ENCODE results near the gene EDIL3.

Gene EDIL3

DNA sequence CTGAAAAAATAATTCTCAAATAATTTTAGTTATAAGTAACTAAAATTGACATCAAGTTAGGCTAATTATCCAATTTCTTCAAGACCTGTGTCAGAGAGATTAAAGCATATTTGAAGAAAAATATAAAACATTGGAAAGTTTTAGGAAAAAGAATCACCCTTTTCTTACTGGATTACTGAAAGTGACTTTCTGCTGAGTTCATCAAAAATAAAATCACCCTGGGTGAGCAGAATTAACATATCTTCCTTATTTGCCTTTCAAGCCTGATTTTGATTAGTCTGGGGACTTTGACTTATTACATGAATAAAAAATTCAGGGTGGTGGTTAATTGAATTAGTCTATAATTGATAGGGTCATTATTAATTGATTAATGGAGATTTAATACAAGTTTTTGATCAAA is 411.8 kb downstream of the EDIL3 start:
- H3K9me2 ChIP-seq (replicated peaks; ENCODE audit: control insufficient read depth, low read length) = no peaks in the 10 kb centered on the region
- TF ChIP-seq EZH2phosphoT487 (IDR thresholded peaks at IDR 0.05; ENCODE audit: borderline replicate concordance, low read length) = no peak
- TF ChIP-seq, protein P1, sequence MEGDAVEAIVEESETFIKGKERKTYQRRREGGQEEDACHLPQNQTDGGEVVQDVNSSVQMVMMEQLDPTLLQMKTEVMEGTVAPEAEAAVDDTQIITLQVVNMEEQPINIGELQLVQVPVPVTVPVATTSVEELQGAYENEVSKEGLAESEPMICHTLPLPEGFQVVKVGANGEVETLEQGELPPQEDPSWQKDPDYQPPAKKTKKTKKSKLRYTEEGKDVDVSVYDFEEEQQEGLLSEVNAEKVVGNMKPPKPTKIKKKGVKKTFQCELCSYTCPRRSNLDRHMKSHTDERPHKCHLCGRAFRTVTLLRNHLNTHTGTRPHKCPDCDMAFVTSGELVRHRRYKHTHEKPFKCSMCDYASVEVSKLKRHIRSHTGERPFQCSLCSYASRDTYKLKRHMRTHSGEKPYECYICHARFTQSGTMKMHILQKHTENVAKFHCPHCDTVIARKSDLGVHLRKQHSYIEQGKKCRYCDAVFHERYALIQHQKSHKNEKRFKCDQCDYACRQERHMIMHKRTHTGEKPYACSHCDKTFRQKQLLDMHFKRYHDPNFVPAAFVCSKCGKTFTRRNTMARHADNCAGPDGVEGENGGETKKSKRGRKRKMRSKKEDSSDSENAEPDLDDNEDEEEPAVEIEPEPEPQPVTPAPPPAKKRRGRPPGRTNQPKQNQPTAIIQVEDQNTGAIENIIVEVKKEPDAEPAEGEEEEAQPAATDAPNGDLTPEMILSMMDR (IDR thresholded peaks at IDR 0.05; ENCODE audit: low read depth, low read length, poor library complexity, severe bottlenecking) = no peak
- H3K27ac ChIP-seq (ENCODE audit: low read depth, low read length) = no peak overlapping the region
- H3K27me3 ChIP-seq (ENCODE audit: control insufficient read depth, low read length) = no peaks in the 10 kb centered on the region
- H3K4me1 ChIP-seq (ENCODE audit: control insufficient read depth, low read length) = no peaks in the 10 kb centered on the region
- H3K4me3 ChIP-seq (ENCODE audit: low read length) = no peak overlapping the region
- H3K36me3 ChIP-seq (ENCODE audit: control insufficient read depth, low read length) = no peaks in the 10 kb centered on the region
- H3K4me2 ChIP-seq (ENCODE audit: low read length) = no peak overlapping the region
- H4K20me1 ChIP-seq (ENCODE audit: control insufficient read depth, insufficient read depth, low read depth, low read length) = no peaks in the 10 kb centered on the region
- no peaks in the 10 kb centered on the region for H3K79me2 ChIP-seq (ENCODE audit: control insufficient read depth, low read length)
- no peaks in the 10 kb centered on the region for H3K9me3 ChIP-seq (ENCODE audit: control insufficient read depth, insufficient read depth, low read length)
- no peaks in the 10 kb centered on the region for H3F3A ChIP-seq (ENCODE audit: control insufficient read depth, insufficient read depth)

DNA sequence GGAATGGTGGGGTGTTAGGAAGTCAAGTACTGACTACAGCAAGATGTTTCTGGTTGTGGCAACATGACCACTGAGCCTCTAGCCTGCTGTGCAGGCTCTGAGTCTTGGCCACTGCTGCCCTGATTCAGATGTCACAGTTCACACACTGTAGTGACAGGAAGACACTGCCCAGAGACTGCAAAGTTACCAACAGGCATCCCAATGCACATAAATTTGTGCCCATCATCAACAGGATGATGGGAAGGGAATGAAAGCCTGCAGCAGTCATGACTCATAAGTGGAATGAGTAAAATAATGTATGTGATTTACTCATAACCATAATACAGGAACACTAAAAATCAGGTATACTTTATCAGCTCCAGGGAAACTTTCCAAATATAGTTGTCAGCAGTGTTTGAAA is 412.4 kb downstream of the EDIL3 start:
- no peak overlapping the region for H3K4me3 ChIP-seq (ENCODE audit: low read length)
- H3K9me3 ChIP-seq (ENCODE audit: control insufficient read depth, insufficient read depth, low read length) = no peaks in the 10 kb centered on the region
- no peaks in the 10 kb centered on the region for H3K9me2 ChIP-seq (replicated peaks; ENCODE audit: control insufficient read depth, low read length)
- H3K36me3 ChIP-seq (ENCODE audit: control insufficient read depth, low read length) = no peaks in the 10 kb centered on the region
- no peaks in the 10 kb centered on the region for H3K79me2 ChIP-seq (ENCODE audit: control insufficient read depth, low read length)
- no peaks in the 10 kb centered on the region for H3F3A ChIP-seq (ENCODE audit: control insufficient read depth, insufficient read depth)
- no peak overlapping the region for H3K27ac ChIP-seq (ENCODE audit: low read depth, low read length)
- no peaks in the 10 kb centered on the region for H3K4me1 ChIP-seq (ENCODE audit: control insufficient read depth, low read length)
- H3K27me3 ChIP-seq (ENCODE audit: control insufficient read depth, low read length) = no peaks in the 10 kb centered on the region
- TF ChIP-seq EZH2phosphoT487 (IDR thresholded peaks at IDR 0.05; ENCODE audit: borderline replicate concordance, low read length) = no peak
- TF ChIP-seq, protein P1 (IDR thresholded peaks at IDR 0.05; ENCODE audit: low read depth, low read length, poor library complexity, severe bottlenecking) = no peak
- H4K20me1 ChIP-seq (ENCODE audit: control insufficient read depth, insufficient read depth, low read depth, low read length) = no peaks in the 10 kb centered on the region
- H3K4me2 ChIP-seq (ENCODE audit: low read length) = no peak overlapping the region

DNA sequence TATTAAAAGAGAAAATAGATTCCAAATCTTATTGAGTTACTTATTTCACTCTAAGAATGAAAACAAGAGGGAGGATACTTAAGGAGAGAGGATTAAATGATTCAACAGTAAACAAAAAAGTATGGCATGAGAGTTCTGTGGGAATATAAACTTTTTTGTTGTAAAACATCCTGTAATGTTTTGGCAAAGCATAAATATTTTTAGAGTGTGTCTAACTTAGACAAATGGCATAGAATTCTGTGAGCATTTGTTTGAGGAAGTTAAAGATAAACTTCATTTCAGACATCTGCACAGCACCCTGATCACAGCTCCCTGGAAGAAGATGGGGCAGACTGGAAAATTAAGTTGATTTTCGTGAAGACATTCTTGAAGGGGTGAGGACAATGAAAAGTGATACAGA is 417.3 kb downstream of the EDIL3 start:
- H4K20me1 ChIP-seq (ENCODE audit: control insufficient read depth, insufficient read depth, low read depth, low read length) = no peaks in the 10 kb centered on the region
- no peak overlapping the region for H3K27ac ChIP-seq (ENCODE audit: low read depth, low read length)
- no peak overlapping the region for H3K4me2 ChIP-seq (ENCODE audit: low read length)
- H3F3A ChIP-seq (ENCODE audit: control insufficient read depth, insufficient read depth) = no peaks in the 10 kb centered on the region
- no peak for TF ChIP-seq EZH2phosphoT487 (IDR thresholded peaks at IDR 0.05; ENCODE audit: borderline replicate concordance, low read length)
- TF ChIP-seq, protein P1 (IDR thresholded peaks at IDR 0.05; ENCODE audit: low read depth, low read length, poor library complexity, severe bottlenecking) = no peak
- no peaks in the 10 kb centered on the region for H3K79me2 ChIP-seq (ENCODE audit: control insufficient read depth, low read length)
- no peak overlapping the region for H3K4me3 ChIP-seq (ENCODE audit: low read length)
- H3K36me3 ChIP-seq (ENCODE audit: control insufficient read depth, low read length) = no peaks in the 10 kb centered on the region
- no peaks in the 10 kb centered on the region for H3K9me2 ChIP-seq (replicated peaks; ENCODE audit: control insufficient read depth, low read length)
- no peaks in the 10 kb centered on the region for H3K9me3 ChIP-seq (ENCODE audit: control insufficient read depth, insufficient read depth, low read length)
- no peaks in the 10 kb centered on the region for H3K27me3 ChIP-seq (ENCODE audit: control insufficient read depth, low read length)
- no peaks in the 10 kb centered on the region for H3K4me1 ChIP-seq (ENCODE audit: control insufficient read depth, low read length)

DNA sequence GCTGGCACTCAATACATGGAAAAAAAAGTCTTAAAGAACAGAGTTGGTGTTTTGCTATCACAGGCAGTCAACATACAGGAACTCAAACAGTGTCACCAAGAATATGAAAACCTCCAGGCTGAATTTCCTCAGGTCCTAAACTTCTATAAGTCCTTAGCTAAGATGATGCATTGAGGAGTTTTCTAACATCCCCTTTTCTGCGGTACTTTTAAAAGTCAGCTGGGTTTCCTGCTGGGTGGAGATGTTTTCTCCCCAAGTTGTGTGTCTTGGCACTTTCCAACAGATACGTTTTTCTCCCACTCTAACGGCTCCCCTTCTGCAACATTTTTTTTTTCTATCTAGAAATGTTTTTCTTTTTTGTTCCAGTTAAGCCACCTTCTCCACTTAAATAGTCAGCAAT is 419.2 kb downstream of the EDIL3 start:
- Histone ChIP-seq H3K9me2 (replicated peaks; ENCODE audit: control insufficient read depth, low read length) (no peaks in the 10 kb centered on the region), H3K79me2 (ENCODE audit: control insufficient read depth, low read length) (no peaks in the 10 kb centered on the region), H3K27ac (ENCODE audit: low read depth, low read length) (no peak overlapping the region), H3K4me1 (ENCODE audit: control insufficient read depth, low read length) (no peaks in the 10 kb centered on the region), H3K4me3 (ENCODE audit: low read length) (no peak overlapping the region), H4K20me1 (ENCODE audit: control insufficient read depth, insufficient read depth, low read depth, low read length) (no peaks in the 10 kb centered on the region), H3K9me3 (ENCODE audit: control insufficient read depth, insufficient read depth, low read length) (no peaks in the 10 kb centered on the region), H3F3A (ENCODE audit: control insufficient read depth, insufficient read depth) (no peaks in the 10 kb centered on the region), H3K27me3 (ENCODE audit: control insufficient read depth, low read length) (no peaks in the 10 kb centered on the region), H3K36me3 (ENCODE audit: control insufficient read depth, low read length) (no peaks in the 10 kb centered on the region), H3K4me2 (ENCODE audit: low read length) (no peak overlapping the region)
- no peak for TF ChIP-seq EZH2phosphoT487 (IDR thresholded peaks at IDR 0.05; ENCODE audit: borderline replicate concordance, low read length)
- TF ChIP-seq, protein P1 (IDR thresholded peaks at IDR 0.05; ENCODE audit: low read depth, low read length, poor library complexity, severe bottlenecking) = no peak

Data from DOHH2 (cell line).